ENCODE results near the gene RHAG.

RHAG gene

GRCh38 chr6:49558238-49558637, 78.4 kb downstream of the RHAG start:
- DNase-seq: no peak

- DNase-seq: peak; percentile 30
These were observed 79.5 kb downstream of the RHAG start for GRCh38 chr6:49557177-49557576.

- peak; percentile 94 for DNase-seq
These were observed 80.2 kb downstream of the RHAG start for GRCh38 chr6:49556429-49556837.

- DNase-seq: no peak
These were observed 80.7 kb downstream of the RHAG start for GRCh38 chr6:49555951-49556350.
